IPS-NIHi7 (cell line): ENCODE results near the gene CDH5.
"Not testable (repeated sequence)": the region's sequence is repeated elsewhere in the genome, so short reads cannot be mapped to it uniquely, and the experiment has no call there.

Experiments used
- DNase-seq: peaks from one replicate; pipeline ENCODE4 v3.0.0; 2012; ENCODE audit warnings: mixed read lengths; ENCODE audit errors: extremely low spot score

CDH5 gene

GRCh38 chr16:66435896-66436295 is 69.4 kb downstream of the CDH5 start:
- no peak for DNase-seq

GRCh38 chr16:66437391-66437945 is 71.0 kb downstream of the CDH5 start:
- DNase-seq = no peak

- no peak for DNase-seq
These were observed 72.0 kb downstream of the CDH5 start for GRCh38 chr16:66438536-66438935.

GRCh38 chr16:66439051-66439730 is 72.7 kb downstream of the CDH5 start:
- no peak for DNase-seq

- DNase-seq = no peak
These were observed 73.8 kb downstream of the CDH5 start for GRCh38 chr16:66440271-66440802.

- DNase-seq = no peak
These were observed 74.5 kb downstream of the CDH5 start for GRCh38 chr16:66440970-66441369.

GRCh38 chr16:66441586-66442375 is 75.3 kb downstream of the CDH5 start:
- DNase-seq = no peak

GRCh38 chr16:66442502-66443268 is 76.2 kb downstream of the CDH5 start:
- no peak for DNase-seq

GRCh38 chr16:66443269-66443652 is 76.8 kb downstream of the CDH5 start:
- DNase-seq = no peak

- no peak for DNase-seq
These were observed 77.6 kb downstream of the CDH5 start for GRCh38 chr16:66444049-66444481.

- no peak for DNase-seq
These were observed 80.2 kb downstream of the CDH5 start for GRCh38 chr16:66446737-66447136.

GRCh38 chr16:66447491-66447890 is 81.0 kb downstream of the CDH5 start:
- no peak for DNase-seq

- no peak for DNase-seq
These were observed 85.1 kb downstream of the CDH5 start for GRCh38 chr16:66451548-66451947.

GRCh38 chr16:66453230-66453629 is 86.7 kb downstream of the CDH5 start:
- DNase-seq = not testable (repeated sequence)
